ENCODE measurements around the gene TPT1.

Gene TPT1

GRCh38 chr13:45333977-45334922 is 6.7 kb downstream of the TPT1 start:
- DNase-seq (ENCODE audit: low spot score) = peak; percentile 45

DNA sequence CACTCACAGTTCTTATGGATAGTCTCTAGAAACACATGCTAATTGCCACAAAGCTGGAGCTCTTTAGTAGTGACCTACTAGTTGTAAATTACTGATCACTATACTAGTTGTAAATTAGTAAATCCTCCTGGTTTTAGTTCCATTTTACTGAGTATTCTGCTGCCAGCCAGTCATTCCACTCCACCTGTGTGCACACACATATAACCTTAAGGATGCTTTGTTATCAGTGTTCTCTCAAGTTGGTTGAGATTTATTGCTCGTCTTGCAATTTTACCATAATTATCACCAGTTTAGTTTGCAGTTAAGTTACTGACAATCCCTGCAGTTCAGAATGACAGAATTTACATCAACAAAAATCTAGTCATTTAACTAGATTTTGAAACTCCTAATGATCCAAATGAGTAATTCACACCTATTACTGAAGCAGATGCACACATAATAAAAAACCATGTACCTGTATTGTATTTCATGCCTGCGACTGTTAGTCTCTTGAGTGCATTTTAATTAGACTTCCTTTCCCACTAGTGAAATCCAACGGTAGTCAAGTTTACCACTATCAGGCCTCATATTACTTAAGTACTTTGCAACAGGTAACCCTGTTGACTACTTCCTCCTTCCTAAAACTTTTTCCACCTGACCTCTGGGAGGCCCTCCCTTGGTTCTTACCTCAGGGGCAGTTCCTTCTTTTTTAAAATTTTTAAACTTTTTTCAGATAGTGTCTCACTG is 7.6 kb downstream of the TPT1 start:
- DNase-seq (ENCODE audit: low spot score) = no peak

DNA sequence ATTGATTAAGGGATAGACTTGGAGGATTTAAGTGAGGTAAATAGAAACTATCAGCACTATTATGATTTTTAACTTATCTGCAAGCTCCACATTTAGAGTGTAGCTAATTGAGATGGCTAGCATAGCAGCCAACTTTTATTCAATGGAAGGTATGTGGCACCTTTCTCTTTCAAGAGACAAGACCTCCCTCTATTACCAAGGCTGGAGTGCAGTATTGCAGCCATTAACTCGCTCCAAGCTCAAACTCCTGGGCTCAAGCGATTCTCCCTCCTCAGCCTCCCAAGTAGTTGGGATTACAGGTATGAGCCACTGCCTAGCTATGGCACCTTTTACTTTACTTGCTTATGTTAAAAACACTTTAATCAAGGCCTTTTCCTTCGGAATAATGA is 8.2 kb downstream of the TPT1 start:
- no peak for DNase-seq (ENCODE audit: low spot score)

GRCh38 chr13:45332036-45332830 is 8.8 kb downstream of the TPT1 start:
- peak; percentile 83 for DNase-seq (ENCODE audit: low spot score)

DNA sequence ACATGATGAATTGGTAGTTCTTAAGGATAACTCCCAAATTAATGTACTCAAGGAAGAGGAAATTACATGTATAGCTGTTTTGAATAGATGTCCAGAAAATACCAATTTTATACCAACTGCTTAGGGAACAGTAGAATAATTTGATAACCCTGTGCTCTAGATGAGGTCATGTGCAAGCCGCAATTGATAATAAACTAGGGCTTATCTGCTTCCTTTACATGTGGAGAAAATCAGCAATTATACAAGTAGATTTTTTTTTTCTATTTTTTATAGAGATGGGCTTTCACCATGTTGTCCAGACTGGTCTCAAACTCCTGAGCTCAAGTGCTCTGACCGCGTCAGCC is 9.3 kb downstream of the TPT1 start:
- no peak for DNase-seq (ENCODE audit: low spot score)

DNA sequence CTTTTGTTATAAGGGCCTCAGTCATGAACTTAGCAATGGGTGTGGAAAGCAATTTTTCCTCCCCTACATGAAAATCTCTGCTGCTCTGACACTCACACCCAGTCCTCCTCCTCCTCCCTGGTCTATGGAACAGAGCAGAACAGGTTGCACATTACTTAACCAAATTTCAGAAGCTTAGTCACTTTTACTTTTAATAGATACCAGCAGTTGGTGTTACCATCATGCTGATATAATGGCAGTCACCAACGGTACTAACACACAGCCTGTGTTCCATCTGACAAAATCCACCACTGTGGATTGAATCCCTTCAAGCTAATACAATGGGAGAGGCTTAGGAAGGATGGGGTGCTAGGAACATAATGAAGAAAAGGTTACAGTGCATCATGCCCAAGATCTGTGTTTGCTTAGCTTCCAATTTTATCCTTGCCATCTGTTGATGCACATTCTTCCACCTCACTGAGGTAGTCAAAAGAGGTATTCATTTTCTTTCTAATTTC is 9.8 kb downstream of the TPT1 start:
- peak; percentile 30 for DNase-seq (ENCODE audit: low spot score)

GRCh38 chr13:45328661-45329111 is 12.3 kb downstream of the TPT1 start:
- no peak for DNase-seq (ENCODE audit: low spot score)

GRCh38 chr13:45327253-45327955 is 13.6 kb downstream of the TPT1 start:
- no peak for DNase-seq (ENCODE audit: low spot score)

GRCh38 chr13:45325806-45326205 is 15.2 kb downstream of the TPT1 start:
- peak; percentile 78 for DNase-seq (ENCODE audit: low spot score)

DNA sequence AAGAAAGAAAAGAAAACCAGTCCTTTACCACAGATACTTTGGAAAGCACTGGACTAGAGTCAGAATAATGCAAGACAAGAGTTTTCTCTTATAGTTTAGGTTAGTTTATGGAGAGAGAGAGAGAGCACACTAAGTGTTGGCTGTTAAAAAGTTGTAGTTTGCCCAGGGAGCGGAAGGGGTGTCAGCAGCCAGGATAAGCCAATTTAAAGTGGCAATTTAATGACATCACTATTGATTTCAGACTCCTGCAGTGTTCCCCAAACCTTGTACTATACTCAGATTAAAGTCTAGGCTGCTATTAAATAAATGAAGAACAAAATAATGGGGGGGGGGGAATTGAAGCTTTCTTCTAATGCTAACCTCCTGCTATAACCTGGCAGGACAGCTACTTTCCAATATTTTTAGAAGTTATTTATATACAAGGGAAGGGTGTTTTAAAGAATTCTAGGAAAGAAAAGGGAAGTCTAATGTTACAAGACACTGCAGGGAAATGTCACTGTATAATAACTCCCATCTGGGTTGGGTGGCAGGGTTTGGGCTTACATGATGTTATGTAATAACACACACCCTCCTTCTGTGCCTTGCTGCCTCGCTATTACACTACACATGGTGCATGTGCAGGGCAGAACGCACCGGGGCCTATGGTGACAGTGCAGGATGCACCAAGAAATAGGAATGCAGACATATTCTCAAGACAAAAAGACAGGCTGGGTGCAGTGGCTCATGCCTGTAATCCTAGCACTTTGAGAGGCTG is 19.9 kb downstream of the TPT1 start:
- DNase-seq (ENCODE audit: low spot score) = no peak

GRCh38 chr13:45316996-45317395 is 24.0 kb downstream of the TPT1 start:
- no peak for DNase-seq (ENCODE audit: low spot score)

- peak; percentile 65 for DNase-seq (ENCODE audit: low spot score)
These were observed 24.6 kb downstream of the TPT1 start for GRCh38 chr13:45316338-45316737.

DNA sequence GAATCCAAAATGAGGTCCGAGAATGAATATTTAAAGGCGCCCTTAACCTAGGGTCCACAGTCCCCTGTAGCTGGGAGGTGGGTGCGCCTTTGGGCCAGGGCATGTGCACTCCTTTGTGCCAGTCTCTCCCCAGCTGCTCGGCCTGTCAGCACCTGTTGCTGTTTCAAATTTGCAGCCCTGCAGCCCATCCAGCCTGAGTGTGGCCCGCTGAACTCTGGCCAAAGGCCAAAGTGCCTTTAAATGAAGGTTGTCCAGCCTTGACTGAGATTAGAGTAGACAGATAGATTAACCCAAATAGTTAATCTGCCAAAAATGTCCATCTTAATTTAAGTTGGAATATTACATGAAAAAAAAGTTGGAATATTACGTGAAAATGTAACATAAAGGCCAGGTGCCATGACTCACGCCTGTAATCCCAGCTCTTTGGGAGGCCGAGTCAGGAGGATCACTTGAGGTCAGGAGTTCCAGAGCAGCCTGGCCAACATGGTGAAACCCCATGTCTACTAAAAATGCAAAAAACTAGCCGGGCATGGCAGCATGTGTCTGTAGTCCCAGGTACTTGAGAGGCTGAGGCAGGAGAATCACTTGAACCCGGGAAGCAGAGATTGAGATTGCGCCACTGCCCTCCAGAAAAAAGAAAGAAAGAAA is 25.3 kb downstream of the TPT1 start:
- peak; percentile 23 for DNase-seq (ENCODE audit: low spot score)

DNA sequence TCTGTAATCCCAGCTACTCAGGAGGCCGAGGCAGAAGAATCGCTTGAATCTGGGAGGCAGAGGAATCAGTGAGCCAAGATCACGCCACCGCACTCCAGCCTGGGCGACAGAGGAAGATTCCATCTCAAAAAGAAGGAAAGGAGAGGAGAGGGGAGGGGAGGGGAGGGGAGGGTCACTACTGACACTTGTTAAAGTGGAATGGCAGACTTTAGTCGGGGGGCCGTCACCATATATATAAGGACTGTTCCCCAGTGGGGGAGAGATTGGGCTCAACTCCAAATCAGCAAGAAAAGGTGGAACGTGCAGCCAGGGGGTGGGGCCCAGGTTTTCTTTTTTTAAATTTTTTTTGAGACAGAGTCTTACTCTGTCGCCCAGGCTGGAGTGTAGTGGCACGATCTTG is 26.2 kb downstream of the TPT1 start:
- no peak for DNase-seq (ENCODE audit: low spot score)

DNA sequence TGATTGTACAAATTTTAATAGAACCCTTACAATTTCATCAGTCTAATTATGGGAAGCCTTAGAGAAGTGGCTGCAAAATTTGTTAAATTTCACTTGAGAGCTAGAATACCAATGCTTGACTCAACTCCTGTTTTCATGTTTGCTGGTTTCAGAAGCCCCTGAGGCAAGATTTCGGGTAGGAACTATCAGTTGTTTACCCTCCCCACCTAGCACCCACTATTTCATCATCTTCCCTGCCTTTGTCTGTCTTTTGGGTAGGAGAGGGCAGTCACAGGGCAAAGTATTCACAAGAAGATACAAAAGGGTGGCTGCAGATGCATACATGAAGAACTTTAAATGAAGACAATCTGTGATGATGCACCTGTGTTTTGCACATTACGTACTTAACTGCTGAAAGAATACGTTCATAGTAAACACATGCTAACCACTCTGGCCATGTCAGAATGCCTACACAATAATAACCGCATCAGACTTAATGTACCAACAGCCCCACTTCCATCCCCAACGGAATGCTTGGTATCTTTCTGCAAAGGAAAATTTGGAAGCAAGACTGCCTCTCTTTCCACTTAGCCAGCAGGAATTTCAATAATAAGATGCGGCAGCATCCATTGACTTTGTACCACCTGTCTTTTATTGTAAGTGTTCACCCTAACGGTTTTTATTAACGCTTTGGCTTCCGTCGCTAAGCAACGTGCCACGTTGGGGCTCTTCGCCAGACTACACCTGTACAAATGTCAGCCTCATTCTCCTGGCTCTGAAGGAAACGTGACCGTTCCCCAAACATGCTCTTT is 30.4 kb downstream of the TPT1 start:
- DNase-seq (ENCODE audit: low spot score) = no peak

GRCh38 chr13:45306966-45307365 is 34.0 kb downstream of the TPT1 start:
- DNase-seq (ENCODE audit: low spot score) = no peak

- no peak for DNase-seq (ENCODE audit: low spot score)
These were observed 35.9 kb downstream of the TPT1 start for GRCh38 chr13:45305079-45305478.

DNA sequence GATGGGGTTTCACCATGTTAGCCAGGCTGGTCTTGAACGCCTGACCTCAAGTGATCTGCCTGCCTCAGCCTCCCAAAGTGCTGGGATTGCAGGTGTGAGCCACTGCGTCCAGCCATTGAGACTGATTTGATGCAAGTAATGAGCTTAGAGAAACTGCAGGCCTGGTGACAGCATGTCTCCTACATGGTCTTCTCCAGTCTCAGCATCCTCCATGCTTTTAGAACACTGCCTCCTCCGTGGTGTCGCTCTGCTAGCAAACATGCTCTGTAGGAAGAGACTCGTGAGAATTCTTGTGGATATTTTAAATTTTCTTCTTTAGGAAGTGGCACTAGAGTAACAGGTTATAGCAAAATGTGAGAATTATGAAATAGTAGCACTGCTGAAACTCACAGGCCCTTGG is 37.1 kb downstream of the TPT1 start:
- DNase-seq (ENCODE audit: low spot score) = no peak

- DNase-seq (ENCODE audit: low spot score) = no peak
These were observed 38.0 kb downstream of the TPT1 start for GRCh38 chr13:45303026-45303425.

DNA sequence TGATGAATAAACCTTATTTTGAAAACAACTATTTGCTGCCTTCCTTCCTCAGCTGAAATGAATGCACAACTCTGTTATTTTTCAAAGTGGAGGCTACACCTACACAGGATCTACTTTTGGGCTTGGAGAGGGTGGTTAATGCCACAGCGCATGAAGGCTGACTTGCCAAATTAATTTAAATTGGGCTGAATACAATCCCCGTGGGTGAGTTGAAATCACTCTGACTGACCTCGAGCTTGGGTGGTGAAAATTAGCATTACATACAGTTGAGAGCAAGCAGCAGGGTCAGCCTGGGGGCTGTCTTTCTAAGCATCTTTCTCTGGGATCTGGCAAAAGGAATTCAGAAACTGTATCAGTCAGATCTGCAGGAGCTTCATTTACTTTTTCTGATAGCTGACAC is 38.5 kb downstream of the TPT1 start:
- DNase-seq (ENCODE audit: low spot score) = no peak

All from kidney tubule cell (primary cell).